Activated CD4-positive, alpha-beta T cell treated with anti-CD3 and anti-CD28 coated beads, Interleukin-2, amount 50 U/mL, for 4 hours (primary cell): ENCODE data around the gene BPI.
"Not testable (repeated sequence)": the region's sequence is repeated elsewhere in the genome, so short reads cannot be mapped to it uniquely, and the experiment has no call there.

ENCODE experiments used
- DNase-seq, 2 experiments: peaks; one replicate each; pipeline ENCODE4 v3.0.0-alpha.2; 2020

Gene BPI

GRCh38 chr20:38339521-38339896 lies 35.6 kb downstream of the BPI start:
- DNase-seq, result not testable (repeated sequence)

DNA sequence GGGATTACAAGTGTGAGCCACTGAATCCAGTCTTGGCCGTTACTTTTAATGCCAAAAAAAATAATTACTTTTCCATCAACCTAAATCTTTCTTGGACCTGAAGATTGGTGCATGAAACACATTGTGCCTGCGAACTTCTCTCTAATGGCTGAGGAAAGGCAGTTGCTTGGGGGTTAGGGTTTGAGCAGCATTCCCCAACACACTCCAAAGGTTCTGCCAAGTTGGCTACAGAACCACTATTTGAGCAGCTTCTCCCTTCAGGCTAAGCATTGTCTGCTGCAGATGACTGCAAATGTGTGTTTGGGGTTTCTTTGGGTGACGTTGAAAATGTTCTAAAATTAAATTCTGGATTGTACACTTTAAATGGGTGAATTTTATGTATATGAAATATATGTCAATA lies 36.0 kb downstream of the BPI start:
- no peak for DNase-seq

DNA sequence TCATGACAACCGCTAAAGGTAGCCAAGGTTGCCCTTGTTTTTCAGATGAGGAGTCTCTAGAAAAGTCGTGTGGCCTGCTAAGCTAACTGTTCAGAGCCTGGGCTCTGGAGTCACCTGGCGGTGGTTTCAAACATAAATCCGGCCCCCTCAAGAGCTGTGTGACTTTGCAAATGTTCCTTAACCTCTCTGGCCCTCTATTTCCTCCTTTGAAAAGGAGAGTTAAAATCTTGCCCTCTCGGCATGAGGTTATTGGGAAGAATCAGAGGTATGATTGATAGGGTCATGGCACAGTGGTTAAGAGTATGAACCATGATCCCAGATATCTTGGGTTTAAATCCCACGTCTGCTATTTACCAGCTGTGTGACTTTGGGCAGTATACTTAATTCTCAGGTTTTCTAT lies 36.7 kb downstream of the BPI start:
- no peak for DNase-seq

GRCh38 chr20:38342216-38342615 lies 38.3 kb downstream of the BPI start:
- no peak for DNase-seq

GRCh38 chr20:38342713-38343310 lies 38.9 kb downstream of the BPI start:
- DNase-seq, result no peak

GRCh38 chr20:38343311-38344106 lies 39.6 kb downstream of the BPI start:
- no peak for DNase-seq

GRCh38 chr20:38344107-38344701 lies 40.2 kb downstream of the BPI start:
- DNase-seq, result no peak

GRCh38 chr20:38345643-38346042 lies 41.7 kb downstream of the BPI start:
- no peak for DNase-seq

GRCh38 chr20:38346247-38346651 lies 42.3 kb downstream of the BPI start, which contains the start of gene LBP:
TSS of gene LBP (plus strand) at chr20:38346482. CDS start at chr20:38346517, 35 bp downstream.
- DNase-seq, result no peak

DNA sequence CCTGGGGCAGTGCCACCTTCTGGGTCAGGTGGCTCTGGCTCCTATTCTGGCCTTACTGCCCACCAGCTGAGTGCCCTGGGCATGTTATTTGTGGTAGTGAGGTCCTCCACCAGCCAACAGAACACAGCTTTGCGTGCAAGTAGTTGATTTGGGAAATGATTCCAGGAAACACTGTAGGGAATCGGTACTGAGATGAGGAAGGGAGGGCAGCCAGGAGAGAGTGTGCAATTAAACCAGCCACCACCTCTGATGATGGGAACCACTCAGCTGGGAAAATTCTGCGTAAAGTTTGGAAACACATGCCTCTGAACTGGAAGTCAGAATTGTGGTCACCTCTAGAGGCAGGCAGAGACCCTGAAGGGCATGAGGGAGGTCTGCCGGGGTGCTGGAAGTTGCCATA lies 42.8 kb downstream of the BPI start:
- DNase-seq, result no peak

- no peak for DNase-seq
These were observed 45.9 kb downstream of the BPI start for GRCh38 chr20:38349856-38350255.

DNA sequence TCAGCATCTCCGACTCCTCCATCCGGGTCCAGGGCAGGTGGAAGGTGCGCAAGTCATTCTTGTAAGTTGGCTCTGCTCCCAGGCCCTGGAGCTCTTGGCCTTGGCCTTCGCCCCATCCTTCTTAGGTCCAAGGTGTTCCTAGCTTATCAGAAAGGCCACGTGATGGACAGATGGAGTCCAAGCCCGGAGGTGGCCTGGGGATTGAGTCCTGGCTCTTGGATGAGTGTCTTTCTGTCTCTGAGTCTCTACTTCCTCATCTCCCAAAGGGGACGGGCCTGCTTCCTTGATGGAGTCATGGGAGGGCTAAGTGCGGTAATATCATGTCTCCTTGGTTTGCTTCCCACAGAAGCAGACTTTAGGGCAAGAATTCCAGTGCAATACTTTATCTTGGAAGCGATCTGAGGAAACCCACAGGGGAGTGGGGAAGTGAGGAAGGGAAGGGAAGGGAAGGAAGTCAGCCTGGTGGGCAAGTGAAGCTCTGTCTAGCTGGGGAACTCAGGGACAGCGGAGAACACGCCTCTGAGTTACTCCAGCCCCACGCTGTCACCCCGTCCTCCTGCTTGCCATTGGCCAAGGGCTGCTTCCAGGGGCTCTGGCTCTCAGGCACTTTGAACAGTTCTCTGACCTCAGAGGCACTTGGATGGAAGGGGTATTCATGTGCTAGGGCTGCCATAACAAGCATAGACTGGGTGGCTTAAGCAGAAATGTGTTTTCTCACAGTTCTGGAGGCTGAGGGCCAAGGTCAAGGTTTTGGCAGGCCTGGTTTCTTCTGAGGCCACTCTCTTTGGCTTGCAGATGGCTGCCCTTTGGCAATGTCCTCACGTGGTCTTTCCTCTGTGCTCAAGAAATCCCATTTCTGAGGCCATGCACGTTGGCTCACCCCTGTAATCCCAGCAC lies 47.2 kb downstream of the BPI start:
- no peak for DNase-seq

GRCh38 chr20:38353316-38353715 lies 49.4 kb downstream of the BPI start:
- DNase-seq, result no peak

- no peak for DNase-seq
These were observed 50.3 kb downstream of the BPI start for GRCh38 chr20:38354227-38354626.

DNA sequence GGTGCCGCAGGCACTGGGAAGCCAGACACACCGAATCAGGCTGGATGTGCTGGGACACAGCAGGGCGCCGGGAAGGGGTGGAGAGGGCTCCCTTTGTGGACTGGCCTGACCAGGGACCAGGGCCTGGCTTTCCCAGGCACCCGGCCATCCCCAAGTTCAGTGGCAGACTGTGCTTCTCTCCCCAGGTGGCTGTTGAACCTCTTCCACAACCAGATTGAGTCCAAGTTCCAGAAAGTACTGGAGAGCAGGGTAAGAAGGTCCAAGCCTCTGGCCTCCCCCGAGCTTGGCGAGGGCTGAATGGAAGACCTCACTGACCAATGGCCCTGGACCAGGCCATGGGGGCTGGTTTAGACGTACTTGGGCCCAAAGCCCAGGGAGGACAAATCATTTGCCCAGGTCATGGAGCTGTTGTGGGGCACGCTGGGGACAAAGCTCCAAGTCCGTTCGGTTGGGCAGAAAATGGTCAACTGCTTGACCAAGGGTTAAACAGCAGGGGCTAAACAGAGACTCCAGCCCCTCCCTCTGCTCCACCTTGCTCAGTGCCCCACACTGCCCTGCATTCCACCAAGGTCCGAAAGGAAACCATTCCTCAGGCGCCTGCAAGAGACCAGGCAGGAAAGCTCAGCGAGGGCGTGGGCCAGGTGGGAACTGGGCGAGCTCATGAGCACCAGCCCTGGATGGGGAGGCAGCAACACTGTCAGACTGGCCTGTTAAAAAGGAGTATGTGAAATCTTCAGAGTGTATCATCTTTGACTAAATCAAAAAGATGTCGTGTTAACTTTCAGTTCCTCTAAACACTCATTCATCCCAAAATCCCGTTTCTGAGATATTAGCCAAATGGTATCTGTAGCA lies 51.4 kb downstream of the BPI start:
- DNase-seq, result no peak

DNA sequence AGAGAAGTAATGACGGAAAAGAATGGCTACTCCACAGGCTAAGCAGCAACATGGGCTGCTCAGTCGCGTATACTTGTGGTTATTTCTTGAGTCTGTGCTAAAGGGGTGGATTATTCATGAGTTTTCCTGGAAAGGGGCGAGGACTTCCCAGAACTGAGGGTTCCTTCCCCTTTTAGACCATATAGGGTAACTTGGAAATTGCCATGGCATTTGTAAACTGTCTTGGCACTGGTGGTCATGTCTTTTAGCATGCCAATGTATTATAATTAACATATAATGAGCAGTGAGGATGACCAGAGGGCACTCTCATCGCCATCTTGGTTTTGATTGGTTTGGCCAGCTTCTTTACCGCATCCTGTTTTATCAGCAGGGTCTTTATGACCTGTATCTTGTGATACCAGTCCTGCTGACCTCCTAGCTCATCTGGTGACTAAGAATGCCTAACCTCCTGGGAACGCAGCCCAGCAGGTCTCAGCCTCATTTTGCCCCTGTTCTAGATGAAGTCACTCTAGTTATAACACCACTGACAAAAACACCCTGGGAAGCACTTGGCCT lies 53.8 kb downstream of the BPI start:
- no peak for DNase-seq

DNA sequence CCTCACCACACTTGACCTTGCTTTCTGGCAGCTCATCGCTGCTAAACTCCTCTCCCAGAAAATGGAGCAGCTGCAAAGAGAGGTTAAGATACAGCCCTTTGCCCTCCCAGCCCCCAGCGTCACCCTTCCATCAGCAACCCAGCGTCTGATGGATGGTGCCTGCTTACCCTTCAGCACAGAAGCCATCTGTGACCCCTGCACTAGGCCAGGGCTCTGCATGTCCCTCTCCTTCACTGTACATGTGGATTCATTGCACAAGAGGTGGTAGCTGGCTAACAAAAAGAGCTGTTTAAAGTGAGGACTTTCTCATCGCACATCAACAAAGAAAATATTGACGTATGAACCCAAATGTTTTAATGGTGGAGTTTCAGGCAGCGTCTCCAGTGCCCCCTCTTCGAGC lies 54.6 kb downstream of the BPI start:
- no peak for DNase-seq

DNA sequence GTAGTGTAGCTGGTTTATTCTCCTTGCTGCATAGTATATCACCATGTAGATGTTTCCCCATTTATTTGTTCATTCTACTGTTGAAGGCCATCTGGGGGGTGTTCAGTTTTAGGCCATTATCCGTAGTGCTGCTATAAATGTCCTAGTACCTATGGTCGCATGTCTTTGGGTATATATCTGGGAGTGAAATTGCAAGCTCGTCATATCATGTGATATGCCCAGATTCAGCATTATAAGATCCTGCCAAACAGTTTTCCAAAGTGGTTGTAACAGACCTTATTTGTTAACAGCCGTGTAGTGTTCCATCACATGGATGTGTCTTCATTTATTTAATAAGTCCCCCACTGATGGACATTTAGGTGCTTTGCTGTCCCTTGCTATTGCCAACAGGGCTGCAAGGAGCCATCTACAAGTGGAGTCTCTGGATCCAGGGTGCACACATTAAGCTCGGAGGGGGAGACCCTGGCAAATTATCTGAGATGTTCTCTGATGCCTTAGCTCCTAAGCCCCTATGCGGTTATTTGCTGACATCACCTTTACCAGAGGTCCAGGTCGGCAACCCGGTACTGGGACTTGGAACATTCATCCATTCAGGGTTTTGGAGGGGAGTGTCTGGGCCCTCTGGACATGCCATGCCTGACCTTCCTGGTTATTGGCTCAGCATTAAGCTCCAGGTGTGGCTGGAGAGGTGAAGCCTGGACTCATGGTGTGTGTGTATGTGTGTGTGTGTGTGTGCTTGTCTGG lies 59.2 kb downstream of the BPI start:
- no peak for DNase-seq

GRCh38 chr20:38369389-38369788 lies 65.4 kb downstream of the BPI start:
- no peak for DNase-seq

DNA sequence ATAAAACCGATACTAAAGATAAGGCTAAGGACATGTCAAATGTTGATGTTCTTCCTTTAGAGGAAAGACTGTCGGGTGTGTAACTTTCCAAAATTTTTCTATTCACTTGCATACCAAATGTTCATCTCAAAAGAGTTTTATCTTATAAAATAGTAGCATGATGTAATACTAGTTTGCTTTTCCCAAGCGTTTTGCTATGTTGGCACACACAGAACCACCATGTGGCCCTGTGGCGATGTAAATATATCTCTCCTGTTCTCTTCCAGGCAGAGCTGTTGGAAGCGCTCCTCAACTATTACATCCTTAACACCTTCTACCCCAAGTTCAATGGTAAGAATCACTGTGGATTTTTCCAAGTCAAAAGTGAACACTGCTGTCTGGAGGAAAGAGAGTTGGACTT lies 68.8 kb downstream of the BPI start:
- no peak for DNase-seq

DNA sequence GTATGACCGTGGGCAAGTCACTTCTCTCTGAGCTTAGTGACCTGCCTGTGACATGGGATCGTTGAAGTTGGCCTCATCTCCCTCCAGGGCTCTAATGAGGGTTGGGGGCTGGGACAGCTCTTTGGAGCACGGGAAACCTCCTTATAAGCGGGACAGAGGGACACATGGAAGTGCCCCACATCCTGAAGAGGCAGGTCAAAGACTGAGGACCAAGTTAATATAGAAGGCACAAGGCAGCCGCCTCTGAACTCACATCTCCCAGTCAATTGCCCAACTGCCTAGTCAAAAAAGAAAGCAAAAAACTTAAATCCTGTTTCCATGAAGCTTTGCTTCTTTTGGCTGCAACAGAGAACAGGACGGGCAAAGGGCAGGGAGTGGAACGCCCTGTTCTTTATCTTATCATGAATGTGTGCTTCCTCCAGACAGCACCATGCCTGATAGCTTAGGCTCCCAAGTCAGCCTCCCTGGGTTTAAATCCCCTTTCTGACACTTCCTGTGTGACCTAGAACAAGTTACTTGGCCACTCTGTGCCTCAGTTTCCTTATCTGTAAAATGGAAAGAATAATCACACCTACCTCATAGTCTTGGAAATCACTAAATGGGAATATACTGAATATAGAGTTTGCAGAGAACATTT lies 69.4 kb downstream of the BPI start:
- DNase-seq, result no peak
